HG03097 (cell line): ENCODE measurements around the gene ABTB1.
"Not testable (repeated sequence)": the region's sequence is repeated elsewhere in the genome, so short reads cannot be mapped to it uniquely, and the experiment has no call there.

Source experiments
- ATAC-seq: cut with Tn5 transposase; IDR thresholded peaks from one replicate; pipeline ENCODE4 v1.9.1; 2021; ENCODE audit not compliant: unreplicated experiment, low FRiP score

Gene ABTB1

DNA sequence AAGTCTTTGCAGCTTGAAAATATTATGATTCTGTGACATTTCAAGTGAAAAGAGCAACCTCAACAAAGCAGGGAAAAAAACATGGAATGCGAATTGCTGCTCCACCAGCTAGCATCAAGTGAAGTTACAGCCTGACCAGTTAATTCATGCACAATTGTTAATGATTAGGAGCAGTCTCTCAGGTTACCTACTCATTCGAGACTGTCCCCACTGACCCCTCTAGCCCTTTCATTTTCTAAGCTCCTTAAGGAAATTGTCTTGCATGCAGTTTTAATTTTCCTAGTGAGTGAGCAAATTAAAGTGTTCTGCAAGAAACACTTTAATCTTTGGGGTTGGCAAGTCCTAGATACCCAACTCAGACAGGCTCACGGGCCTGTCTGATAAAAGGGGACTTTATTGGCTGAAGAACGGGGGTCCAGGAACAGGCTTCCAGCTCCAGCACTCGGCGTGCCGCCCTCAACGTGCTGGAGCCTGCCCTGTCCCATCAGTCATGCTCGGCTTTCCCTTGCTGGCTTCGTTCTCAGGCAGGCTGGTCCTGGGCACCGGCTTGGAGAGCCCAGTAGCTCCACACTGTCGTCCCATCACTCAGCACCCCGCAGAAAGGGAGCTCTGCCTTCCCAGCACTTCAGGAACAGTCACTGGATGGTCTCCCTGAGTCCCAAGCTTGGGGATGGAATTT lies 25.4 kb upstream of the ABTB1 start:
- ATAC-seq, result no peak

- no peak for ATAC-seq
Observed at GRCh38 chr3:127647845-127648204, 24.9 kb upstream of the ABTB1 start.

GRCh38 chr3:127650236-127650635 lies 22.5 kb upstream of the ABTB1 start:
- ATAC-seq, result no peak

DNA sequence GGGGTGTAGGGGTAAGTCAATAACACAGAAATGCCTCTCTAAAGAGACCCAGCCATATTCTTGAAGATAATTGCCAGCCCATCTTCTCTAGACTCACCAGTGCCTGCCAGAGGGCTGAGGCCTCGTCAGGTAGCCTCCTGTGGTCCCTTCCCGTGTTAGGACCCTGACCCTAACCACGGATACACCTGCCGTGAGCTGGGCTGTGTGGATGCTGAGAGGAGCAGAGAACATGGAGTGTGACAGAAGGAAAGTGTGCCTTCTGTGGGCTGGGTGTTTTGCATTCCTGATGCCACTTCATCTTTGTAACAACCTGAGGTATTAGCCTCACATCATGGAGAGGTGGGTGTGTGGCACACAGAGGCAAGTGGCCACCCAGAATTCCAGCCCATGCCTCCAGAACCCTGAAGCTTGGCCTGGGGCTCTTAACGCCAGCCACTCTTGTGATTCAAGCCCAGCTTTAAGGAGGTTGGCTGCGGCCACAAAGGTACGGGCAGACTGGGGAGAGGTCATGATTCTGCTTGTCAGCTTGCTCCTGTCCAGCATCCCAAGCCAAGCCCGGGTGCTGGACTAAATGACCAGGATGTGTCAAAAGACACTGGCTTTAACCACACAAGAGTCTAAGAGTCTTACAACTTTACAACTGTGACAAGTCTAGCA lies 21.1 kb upstream of the ABTB1 start:
- no peak for ATAC-seq

GRCh38 chr3:127652246-127652995 lies 20.3 kb upstream of the ABTB1 start:
- ATAC-seq, result no peak

- ATAC-seq, result no peak
Observed at GRCh38 chr3:127654374-127654773, 18.4 kb upstream of the ABTB1 start.

DNA sequence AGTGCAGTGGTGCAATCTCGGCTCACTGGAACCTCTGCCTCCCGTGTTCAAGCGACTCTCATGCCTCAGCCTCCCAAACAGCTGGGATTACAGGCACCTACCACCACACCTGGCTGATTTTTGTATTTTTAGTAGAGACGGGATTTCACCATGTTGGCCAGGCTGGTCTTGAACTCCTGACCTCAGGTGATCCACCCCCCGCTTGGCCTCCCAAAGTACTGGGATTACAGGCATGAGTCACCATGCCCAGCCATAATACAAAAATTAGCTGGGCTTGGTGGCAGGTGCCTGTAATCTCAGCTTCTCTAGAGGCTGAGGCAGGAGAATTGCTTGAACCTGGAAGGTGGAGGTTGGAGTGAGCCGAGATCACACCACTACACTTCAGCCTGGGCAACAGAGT lies 17.8 kb upstream of the ABTB1 start:
- not testable (repeated sequence) for ATAC-seq

DNA sequence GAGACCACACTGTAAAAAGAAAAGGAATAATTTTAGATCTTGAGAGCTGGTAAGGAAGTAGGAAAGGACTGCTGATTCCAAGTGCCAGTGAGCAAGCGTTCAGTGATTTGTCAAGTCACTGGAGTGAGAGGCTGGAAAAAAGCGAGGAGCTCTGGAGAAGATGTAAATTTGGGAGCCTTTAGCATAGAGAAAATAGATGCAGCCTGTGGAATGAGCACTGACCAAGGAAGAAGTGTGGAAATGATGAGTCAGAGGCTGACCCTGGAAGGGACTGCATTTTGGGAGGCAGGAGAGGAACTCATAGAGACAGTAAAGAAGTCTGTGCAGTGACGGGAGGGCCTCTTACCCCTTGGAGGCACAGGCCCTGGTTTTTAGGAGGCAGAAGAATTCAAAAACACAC lies 17.1 kb upstream of the ABTB1 start:
- no peak for ATAC-seq

DNA sequence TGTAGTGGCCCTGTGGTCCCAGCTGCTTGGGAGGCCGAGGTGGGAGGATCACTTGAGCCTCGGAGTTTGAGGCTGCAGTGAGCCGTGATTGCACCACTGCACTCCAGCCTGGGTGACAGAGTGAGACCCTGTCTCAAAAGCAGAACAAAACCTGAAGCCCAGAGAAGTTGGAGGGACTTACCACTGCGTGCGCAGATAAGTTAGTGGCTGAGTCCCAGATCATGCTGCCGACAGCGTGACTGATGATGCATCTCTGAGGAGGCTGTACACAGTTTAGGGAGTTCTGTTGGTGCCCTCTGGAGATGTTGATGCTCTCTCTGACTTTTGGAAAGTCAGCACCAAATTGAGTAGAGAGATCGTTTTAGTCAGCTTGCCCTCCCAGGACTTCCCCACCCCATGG lies 15.8 kb upstream of the ABTB1 start:
- ATAC-seq, result no peak

GRCh38 chr3:127658234-127658633 lies 14.5 kb upstream of the ABTB1 start:
- no peak for ATAC-seq

GRCh38 chr3:127660621-127661251 lies 12.0 kb upstream of the ABTB1 start:
- ATAC-seq, result no peak

- ATAC-seq, result no peak
Observed at GRCh38 chr3:127661600-127661999, 11.2 kb upstream of the ABTB1 start.

DNA sequence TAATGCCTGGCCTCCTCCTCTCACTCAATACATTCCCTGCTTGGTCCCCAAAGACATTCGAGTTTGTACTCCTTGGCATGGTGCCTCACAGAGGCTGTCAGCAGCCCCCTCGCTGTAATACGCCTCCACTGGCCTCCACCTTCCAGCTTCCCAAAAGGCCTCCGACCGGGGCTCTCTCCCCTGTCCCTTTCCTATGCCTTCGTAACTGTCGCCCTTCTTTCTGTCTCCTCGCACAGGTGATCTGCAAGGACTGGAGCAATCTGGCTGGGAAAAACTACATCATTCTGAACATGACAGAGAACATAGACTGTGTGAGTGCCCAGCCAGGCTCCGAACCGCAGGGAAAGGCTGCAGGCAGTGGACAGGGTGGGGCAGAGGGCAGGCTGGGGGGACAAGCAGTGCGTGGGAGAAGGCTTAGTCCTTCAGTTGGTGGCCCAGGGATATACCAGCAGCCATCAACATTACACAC lies 10.7 kb upstream of the ABTB1 start:
- ATAC-seq, result no peak

- no peak for ATAC-seq
Observed at GRCh38 chr3:127663151-127663550, 9.6 kb upstream of the ABTB1 start.

DNA sequence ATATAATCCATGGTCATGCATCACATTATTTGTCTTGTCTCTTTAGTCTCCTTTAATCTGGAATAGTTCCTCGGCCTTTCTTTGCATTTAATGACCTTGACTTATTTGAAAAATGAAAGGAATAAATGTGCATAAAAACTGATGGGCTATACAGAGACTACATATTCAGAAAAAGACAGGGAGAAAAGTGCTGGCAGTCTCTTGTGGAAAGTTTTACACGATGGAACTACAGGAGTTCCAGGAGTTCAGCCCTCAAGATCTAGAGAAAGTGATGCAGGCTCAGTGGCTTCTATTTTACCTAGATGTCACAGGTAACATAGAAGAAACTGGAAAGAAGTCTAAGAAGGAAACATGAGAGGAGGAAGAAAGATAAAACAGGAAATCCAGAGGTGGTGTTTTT lies 7.6 kb upstream of the ABTB1 start:
- no peak for ATAC-seq

GRCh38 chr3:127665586-127665985 lies 7.2 kb upstream of the ABTB1 start:
- ATAC-seq, result no peak

- ATAC-seq, result no peak
Observed at GRCh38 chr3:127666676-127667075, 6.1 kb upstream of the ABTB1 start.

- ATAC-seq, result no peak
Observed at GRCh38 chr3:127667119-127667681, 5.6 kb upstream of the ABTB1 start.

GRCh38 chr3:127668906-127669305 lies 3.8 kb upstream of the ABTB1 start:
- no peak for ATAC-seq

GRCh38 chr3:127669541-127670228 lies 3.1 kb upstream of the ABTB1 start:
- ATAC-seq, result no peak

GRCh38 chr3:127670229-127670559 lies 2.6 kb upstream of the ABTB1 start:
- no peak for ATAC-seq
